ENCODE measurements around the gene SRPK2.

Gene SRPK2

DNA sequence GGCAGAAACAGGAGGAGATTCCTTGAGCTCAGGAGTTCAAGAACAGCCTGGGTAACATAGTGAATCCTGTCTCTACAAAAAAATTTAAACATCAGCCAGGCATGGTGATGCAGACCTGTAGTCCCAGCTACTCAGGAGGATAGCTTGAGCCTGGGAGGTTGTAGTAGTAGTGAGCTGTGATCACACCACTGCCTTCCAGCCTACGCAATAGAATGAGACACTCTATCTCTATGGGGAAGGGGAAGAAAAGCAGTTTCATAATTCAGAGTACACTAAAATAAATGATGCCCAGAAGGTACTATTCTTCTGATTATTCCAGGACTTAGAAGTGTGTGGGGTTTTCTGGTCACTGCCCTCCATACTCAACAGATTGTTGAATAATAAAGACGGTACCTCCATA, 197.4 kb downstream of the SRPK2 start:
- TF ChIP-seq, protein P1, sequence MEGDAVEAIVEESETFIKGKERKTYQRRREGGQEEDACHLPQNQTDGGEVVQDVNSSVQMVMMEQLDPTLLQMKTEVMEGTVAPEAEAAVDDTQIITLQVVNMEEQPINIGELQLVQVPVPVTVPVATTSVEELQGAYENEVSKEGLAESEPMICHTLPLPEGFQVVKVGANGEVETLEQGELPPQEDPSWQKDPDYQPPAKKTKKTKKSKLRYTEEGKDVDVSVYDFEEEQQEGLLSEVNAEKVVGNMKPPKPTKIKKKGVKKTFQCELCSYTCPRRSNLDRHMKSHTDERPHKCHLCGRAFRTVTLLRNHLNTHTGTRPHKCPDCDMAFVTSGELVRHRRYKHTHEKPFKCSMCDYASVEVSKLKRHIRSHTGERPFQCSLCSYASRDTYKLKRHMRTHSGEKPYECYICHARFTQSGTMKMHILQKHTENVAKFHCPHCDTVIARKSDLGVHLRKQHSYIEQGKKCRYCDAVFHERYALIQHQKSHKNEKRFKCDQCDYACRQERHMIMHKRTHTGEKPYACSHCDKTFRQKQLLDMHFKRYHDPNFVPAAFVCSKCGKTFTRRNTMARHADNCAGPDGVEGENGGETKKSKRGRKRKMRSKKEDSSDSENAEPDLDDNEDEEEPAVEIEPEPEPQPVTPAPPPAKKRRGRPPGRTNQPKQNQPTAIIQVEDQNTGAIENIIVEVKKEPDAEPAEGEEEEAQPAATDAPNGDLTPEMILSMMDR (IDR thresholded peaks at IDR 0.05; ENCODE audit: low read depth, low read length, missing control alignments), result no peak
- DNase-seq (ENCODE audit: extremely low read depth, low read depth), result no peak
- H3K4me3 ChIP-seq (replicated peaks; ENCODE audit: low read depth, low read length), result no peak overlapping the region

DNA sequence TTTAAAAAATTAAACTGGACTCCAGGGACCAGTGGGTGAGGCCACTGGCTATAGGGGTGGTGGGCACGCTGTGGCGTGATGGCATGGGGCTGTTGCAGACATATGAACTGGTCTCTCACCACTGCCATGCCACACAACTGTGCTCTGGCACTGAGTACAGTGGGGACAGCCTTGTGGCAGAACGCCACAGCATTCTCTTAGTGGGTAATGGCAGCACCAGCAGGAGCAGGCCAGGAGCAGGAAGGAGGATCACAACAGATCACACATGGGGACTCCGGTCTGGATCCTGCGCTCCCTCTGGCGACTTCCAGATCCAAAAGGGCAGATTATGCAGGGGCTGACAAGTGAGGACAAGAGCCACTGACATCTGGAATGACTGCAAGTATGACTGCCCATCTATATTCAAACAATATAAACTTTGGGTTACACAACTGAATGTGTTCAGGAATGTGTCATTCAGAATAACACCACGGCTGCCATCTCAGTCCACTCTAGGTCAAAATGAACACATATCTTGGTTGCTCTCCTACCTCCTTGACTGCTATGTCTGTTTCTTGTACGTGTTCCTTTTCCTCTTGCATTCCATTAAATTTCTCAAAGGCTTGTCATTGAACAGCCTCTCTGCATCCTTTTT, 198.7 kb downstream of the SRPK2 start:
- DNase-seq (ENCODE audit: extremely low read depth, low read depth), result no peak
- TF ChIP-seq, protein P1 (IDR thresholded peaks at IDR 0.05; ENCODE audit: low read depth, low read length, missing control alignments), result no peak
- H3K4me3 ChIP-seq (replicated peaks; ENCODE audit: low read depth, low read length), result no peak overlapping the region

DNA sequence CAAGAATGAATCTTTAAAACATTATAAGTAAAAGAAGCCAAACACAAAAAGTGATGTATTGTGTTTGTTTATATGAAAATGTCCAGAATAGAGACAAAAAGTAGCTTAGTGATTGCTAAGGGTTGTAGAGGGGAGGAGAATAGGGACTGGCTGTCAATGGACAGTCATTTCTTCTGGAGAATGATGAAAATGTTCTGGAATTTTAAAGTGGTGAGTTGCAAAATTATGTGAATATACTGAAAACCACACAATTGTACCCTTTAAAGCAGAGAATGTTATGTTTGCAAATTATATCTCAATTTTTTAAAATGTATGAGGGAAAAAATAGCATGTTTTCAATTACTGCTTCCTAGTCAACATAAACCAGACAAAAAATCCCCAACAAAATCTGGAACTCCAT, 200.5 kb downstream of the SRPK2 start:
- DNase-seq (ENCODE audit: extremely low read depth, low read depth), result no peak
- H3K4me3 ChIP-seq (replicated peaks; ENCODE audit: low read depth, low read length), result no peak overlapping the region
- TF ChIP-seq, protein P1 (IDR thresholded peaks at IDR 0.05; ENCODE audit: low read depth, low read length, missing control alignments), result no peak

DNA sequence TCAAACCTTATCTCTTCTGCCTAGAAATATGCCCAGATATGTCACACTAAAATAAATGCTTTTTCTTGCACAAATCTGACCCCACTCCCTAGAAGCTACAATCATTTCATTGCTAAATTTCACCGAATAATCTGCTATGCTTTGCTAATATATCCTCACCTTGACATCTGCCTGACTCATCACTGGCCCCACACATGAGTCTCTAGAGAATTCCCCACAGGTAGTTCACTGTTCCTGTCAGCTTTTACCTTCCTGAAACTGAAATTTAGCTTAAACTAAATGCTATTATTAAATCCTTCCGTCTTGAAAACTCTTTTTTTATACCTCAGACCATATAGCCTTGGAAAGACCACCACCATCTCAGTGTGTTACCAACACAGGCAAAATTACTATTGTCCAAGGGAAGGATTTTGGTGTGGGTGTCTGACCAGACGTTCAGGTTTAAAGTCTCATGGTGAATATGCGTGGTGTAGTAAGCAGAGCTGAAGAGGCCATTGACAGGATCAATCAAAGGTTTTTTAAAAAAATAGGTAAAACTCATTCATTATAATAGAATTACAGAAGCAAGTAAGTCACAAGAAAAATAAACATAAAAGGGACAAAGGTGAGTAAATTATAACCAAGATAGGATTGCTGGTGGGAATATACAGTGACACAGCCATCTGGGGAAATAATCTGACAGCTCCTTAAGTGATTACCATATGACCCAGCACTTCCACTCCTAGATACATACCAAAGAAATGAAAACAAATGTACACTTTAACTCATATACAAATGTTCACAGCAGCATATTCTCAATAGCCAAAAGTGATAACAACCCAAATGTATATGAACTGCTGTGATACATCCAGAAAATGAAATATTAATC, 201.2 kb downstream of the SRPK2 start:
- no peak for DNase-seq (ENCODE audit: extremely low read depth, low read depth)
- H3K4me3 ChIP-seq (replicated peaks; ENCODE audit: low read depth, low read length), result no peak overlapping the region
- TF ChIP-seq, protein P1 (IDR thresholded peaks at IDR 0.05; ENCODE audit: low read depth, low read length, missing control alignments), result no peak

DNA sequence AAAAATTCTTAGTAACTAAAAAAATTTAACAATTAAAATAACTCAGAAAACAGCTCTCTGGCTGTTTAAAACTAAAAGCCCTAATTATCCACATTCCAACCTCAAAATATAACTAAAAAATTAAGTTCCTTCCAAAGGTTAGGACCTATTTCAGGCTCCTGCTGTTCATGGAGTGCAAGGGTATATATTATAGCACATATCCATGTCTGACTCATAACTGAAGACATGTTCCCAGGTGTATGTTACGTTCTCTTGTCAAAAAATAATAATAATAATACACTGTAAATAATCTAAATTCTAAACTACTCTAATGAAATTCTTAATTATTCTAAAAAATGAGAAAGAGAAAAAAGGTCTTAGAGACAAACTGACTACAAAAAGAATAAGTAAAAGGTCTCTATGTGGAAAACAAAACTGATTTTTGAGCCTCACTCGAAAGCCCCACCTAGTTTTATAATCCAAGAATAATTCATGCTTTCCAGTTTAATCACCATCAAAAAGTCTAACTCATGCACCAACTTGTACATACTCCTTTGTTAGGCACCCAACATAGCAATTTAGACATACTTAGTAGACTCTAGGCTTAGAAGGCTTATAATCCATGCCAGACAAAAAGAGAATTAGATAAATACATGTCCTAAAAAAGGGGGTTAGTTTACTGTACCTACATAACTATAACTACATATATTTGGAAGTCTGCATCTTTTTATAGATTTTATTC, 203.3 kb downstream of the SRPK2 start:
- no peak for DNase-seq (ENCODE audit: extremely low read depth, low read depth)
- no peak overlapping the region for H3K4me3 ChIP-seq (replicated peaks; ENCODE audit: low read depth, low read length)
- TF ChIP-seq, protein P1 (IDR thresholded peaks at IDR 0.05; ENCODE audit: low read depth, low read length, missing control alignments), result no peak

DNA sequence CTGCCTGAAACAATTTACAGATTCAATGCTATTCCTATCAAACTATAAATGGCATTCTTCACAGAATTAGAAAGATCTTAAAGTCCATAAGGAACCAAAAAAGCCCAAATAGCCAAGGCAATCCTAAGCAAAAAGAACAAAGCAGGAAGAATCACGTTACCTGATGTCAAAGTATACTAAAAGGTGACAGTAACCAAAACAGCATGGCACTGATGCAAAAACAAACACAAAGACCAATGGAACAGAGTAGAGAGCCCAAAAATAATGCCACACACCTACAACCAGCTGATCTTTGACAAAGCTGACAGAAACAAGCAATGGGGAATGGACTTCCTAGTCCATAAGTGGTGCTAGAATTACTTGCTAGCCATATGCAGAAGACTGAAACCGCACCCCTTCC, 208.7 kb downstream of the SRPK2 start:
- no peak overlapping the region for H3K4me3 ChIP-seq (replicated peaks; ENCODE audit: low read depth, low read length)
- TF ChIP-seq, protein P1 (IDR thresholded peaks at IDR 0.05; ENCODE audit: low read depth, low read length, missing control alignments), result no peak
- DNase-seq (ENCODE audit: extremely low read depth, low read depth), result no peak

All from HFF-Myc (cell line).